ENCODE results near the gene PRR30.

Gene PRR30

GRCh38 chr2:27095745-27096651 is 43.2 kb downstream of the PRR30 start:
- peak; percentile 73 for DNase-seq

GRCh38 chr2:27095427-27095744 is 43.8 kb downstream of the PRR30 start:
- DNase-seq: no peak

- DNase-seq: no peak
Observed at GRCh38 chr2:27094353-27094984, 44.7 kb downstream of the PRR30 start.

GRCh38 chr2:27093430-27094352 is 45.5 kb downstream of the PRR30 start:
- DNase-seq: no peak

GRCh38 chr2:27092696-27093429 is 46.3 kb downstream of the PRR30 start:
- DNase-seq: no peak

- no peak for DNase-seq
Observed at GRCh38 chr2:27091746-27092695, 47.2 kb downstream of the PRR30 start.

GRCh38 chr2:27089111-27089954 is 49.9 kb downstream of the PRR30 start:
- DNase-seq: no peak

- DNase-seq: no peak
Observed at GRCh38 chr2:27088634-27089033, 50.6 kb downstream of the PRR30 start.

GRCh38 chr2:27087823-27088410 is 51.3 kb downstream of the PRR30 start:
- DNase-seq: no peak
